A549 (cell line): Measurements from ENCODE around the gene SEC14L3.

Source experiments
- FOSL2 ChIP-seq, 2 experiments: fragments of 450-650 bp in 1 of 2; fragments of >200 bp in 1 of 2; sonication (Bioruptor Twin) in 1 of 2; formaldehyde crosslinking; IDR thresholded peaks; 2 replicates each; pipeline versions ENCODE4 v1.5.0 to v1.6.1; 2016 to 2020; ENCODE audit warnings: mild to moderate bottlenecking in 1 of 2, moderate library complexity in 1 of 2
- POLR2A ChIP-seq: IDR thresholded peaks from 2 replicates; pipeline ENCODE4 v1.6.1; 2012; ENCODE audit warnings: mild to moderate bottlenecking, low read length
- RAD21 ChIP-seq, 2 experiments: fragments of >200 bp in 1 of 2; sonication (Bioruptor Twin) in 1 of 2; formaldehyde crosslinking in 1 of 2; IDR thresholded peaks in 1 of 2; conservative IDR thresholded peaks in 1 of 2; 2 replicates in 1 of 2; 3 replicates in 1 of 2; pipeline ENCODE4 v1.6.1; 2012 to 2018; ENCODE audit warnings: inconsistent platforms in 1 of 2
- RCOR1 ChIP-seq: fragments of 150-350 bp; IDR thresholded peaks from 2 replicates; pipeline ENCODE4 v1.6.1; 2014; ENCODE audit warnings: antibody characterized with exemption, low read length, low read depth
- TF ChIP-seq, protein P1 (sequence below): fragments of >200 bp; sonication (Bioruptor Twin); formaldehyde crosslinking; IDR thresholded peaks from 3 replicates; pipeline ENCODE4 v1.5.1; 2016
- TF ChIP-seq, protein P2 (sequence below): fragments of 200-600 bp; sonication (generic); IDR thresholded peaks from 2 replicates; pipeline ENCODE4 v1.6.1; 2016; ENCODE audit warnings: antibody characterized with exemption, mild to moderate bottlenecking, moderate library complexity
- TF ChIP-seq, protein P3 (sequence below): fragments of 150-350 bp; IDR thresholded peaks from 2 replicates; pipeline ENCODE4 v1.6.1; 2014; ENCODE audit warnings: low read depth, mild to moderate bottlenecking, low read length

DNA sequence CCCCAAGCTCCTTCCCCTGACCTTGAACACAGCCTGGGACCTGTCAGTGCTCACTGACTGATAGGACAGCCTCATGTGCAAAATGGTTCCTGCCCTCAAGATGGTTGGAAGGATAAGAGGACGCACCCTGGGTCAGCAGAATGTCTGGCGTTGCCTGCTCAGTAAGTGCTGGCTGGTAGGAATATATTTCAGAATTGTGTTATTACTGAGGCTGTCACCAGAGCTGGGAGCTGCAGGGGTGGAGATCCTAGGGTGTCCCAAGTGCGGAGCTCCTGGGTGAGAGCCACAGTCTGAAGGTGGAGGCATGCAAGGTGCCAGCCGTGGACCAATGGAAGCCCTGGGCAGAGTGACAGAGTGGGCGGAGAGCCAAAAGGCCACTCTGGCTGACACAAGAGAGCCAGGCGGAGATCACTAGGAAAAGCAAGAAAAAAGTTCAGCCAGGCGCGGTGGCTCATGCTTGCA is 34.7 kb upstream of the SEC14L3 start:
- TF ChIP-seq, protein P1, sequence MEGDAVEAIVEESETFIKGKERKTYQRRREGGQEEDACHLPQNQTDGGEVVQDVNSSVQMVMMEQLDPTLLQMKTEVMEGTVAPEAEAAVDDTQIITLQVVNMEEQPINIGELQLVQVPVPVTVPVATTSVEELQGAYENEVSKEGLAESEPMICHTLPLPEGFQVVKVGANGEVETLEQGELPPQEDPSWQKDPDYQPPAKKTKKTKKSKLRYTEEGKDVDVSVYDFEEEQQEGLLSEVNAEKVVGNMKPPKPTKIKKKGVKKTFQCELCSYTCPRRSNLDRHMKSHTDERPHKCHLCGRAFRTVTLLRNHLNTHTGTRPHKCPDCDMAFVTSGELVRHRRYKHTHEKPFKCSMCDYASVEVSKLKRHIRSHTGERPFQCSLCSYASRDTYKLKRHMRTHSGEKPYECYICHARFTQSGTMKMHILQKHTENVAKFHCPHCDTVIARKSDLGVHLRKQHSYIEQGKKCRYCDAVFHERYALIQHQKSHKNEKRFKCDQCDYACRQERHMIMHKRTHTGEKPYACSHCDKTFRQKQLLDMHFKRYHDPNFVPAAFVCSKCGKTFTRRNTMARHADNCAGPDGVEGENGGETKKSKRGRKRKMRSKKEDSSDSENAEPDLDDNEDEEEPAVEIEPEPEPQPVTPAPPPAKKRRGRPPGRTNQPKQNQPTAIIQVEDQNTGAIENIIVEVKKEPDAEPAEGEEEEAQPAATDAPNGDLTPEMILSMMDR: no peak
- TF ChIP-seq RCOR1 (no peak), FOSL2 (IDR thresholded peaks at IDR 0.05) (no peak), FOSL2 (CRISPR knock-in tag; IDR thresholded peaks at IDR 0.05) (no peak), RAD21 (conservative IDR thresholded peaks at IDR 0.05 in 1 of 2, IDR thresholded peaks at IDR 0.05 in 1 of 2) (no peak), POLR2A (no peak)
- TF ChIP-seq, protein P2, sequence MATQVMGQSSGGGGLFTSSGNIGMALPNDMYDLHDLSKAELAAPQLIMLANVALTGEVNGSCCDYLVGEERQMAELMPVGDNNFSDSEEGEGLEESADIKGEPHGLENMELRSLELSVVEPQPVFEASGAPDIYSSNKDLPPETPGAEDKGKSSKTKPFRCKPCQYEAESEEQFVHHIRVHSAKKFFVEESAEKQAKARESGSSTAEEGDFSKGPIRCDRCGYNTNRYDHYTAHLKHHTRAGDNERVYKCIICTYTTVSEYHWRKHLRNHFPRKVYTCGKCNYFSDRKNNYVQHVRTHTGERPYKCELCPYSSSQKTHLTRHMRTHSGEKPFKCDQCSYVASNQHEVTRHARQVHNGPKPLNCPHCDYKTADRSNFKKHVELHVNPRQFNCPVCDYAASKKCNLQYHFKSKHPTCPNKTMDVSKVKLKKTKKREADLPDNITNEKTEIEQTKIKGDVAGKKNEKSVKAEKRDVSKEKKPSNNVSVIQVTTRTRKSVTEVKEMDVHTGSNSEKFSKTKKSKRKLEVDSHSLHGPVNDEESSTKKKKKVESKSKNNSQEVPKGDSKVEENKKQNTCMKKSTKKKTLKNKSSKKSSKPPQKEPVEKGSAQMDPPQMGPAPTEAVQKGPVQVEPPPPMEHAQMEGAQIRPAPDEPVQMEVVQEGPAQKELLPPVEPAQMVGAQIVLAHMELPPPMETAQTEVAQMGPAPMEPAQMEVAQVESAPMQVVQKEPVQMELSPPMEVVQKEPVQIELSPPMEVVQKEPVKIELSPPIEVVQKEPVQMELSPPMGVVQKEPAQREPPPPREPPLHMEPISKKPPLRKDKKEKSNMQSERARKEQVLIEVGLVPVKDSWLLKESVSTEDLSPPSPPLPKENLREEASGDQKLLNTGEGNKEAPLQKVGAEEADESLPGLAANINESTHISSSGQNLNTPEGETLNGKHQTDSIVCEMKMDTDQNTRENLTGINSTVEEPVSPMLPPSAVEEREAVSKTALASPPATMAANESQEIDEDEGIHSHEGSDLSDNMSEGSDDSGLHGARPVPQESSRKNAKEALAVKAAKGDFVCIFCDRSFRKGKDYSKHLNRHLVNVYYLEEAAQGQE: no peak
- TF ChIP-seq, protein P3, sequence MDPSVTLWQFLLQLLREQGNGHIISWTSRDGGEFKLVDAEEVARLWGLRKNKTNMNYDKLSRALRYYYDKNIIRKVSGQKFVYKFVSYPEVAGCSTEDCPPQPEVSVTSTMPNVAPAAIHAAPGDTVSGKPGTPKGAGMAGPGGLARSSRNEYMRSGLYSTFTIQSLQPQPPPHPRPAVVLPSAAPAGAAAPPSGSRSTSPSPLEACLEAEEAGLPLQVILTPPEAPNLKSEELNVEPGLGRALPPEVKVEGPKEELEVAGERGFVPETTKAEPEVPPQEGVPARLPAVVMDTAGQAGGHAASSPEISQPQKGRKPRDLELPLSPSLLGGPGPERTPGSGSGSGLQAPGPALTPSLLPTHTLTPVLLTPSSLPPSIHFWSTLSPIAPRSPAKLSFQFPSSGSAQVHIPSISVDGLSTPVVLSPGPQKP: no peak
